ENCODE measurements around the gene USP8.

Gene USP8

DNA sequence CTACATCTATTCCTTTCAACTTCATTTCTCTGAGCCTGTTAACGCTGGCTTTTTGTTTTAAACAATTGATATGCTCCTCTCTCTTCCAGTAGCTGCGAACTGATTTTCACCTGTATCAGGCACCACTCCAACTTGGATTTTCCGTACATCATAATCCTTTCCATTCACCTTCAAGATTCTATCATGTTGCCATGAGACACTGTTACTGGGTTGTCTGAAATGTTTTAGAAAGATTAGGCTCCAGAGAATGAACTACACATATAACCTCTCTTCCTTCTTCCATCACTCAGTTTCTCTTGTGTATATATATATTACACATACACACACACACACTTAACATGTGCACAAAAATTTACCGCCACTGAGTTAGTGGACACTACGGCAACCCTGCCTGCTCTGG, 122.4 kb downstream of the USP8 start, which contains the start of gene USP50:
USP50 (minus strand) TSS at position 101 of the 400 bp plus-strand sequence. CDS start 141 bp downstream, outside the sequence.
- DNase-seq = no peak

DNA sequence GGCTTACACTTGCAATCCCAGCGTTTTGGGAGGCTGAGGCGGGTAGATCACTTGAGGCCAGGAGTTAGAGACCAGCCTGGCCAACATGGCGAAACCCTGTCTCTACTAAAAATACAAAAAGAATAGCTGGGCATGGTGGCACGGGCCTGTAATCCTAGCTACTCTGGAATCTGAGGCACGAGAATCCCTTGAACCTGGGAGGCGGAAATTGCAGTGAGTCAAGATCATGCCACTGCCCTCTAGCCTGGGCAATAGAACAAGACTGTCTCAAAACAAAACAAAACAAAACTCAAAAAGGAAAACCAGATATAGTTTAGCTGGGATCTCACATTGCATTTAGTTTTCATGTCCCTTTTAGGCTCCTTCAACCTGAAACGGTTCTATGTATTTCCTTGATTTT, 125.1 kb downstream of the USP8 start:
- no peak for DNase-seq

DNA sequence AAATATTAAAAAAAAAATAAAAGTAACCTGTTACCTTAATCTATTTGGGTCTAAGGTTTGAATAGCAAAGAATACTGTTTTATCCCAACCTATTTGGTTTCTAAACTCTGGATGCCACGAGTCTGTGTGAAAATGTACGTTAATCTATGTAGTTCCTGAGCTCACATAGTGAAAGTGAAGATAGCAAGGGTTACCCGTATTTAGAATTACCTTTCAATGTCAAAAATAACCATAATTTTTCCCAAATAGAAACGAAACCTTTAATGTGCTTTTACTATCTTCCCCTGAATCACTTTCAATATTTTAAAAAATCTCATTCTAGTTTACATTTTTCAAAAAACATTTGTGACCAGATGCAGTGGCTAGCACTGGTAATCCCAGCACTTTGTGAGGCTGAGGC, 128.0 kb downstream of the USP8 start:
- no peak for DNase-seq

DNA sequence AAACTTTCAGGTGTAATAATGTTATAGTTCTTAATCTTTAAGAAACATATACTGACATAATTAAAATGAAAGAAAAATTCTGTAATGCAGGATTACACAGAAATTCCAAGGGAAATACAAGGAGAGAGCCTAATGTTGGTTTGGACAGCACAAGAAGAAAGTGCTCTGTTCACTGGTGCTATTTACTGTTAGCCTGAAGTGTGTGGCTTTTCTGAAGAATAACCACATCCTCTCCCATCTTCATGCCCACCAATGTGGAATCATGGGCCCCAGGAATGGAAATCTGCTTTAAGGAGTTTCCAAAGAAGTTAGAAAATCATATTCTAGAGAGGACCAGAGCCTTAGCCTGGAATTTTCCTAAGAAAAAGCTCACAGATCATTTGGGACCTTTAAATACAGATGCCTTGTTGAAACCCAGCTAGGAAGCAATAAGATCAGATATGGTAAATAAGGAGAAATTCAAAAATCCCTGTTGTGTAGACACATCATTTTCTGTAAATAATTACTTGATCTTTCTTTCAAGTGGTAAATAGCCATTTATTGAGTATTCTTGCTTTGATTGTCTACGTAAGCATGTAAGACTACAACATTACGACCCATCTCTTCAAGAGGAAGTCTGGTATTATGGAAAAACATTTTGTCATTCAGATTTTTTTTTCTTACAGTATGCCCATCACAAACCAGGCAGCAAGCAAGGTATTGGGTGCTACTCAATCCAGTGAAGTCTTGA, 132.6 kb downstream of the USP8 start:
- DNase-seq = no peak

DNA sequence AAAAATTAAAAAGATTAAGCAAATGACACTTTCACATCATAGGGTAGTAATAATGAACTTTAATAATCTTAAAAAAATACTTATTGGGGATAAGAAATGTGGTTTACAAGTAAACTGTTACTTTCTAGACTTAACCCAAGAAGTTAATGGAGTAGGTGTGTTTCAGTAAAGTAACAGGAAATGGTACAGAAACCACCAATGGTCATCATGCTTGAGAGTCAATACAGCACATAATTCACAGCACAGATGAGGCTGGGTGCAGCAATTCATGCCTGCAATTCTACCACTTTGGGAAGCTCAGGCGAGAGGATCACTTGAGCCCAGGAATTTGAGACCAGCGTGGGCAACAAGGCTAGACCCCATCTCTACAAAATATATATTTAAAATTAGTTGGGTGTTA, 133.8 kb downstream of the USP8 start:
- DNase-seq = no peak

DNA sequence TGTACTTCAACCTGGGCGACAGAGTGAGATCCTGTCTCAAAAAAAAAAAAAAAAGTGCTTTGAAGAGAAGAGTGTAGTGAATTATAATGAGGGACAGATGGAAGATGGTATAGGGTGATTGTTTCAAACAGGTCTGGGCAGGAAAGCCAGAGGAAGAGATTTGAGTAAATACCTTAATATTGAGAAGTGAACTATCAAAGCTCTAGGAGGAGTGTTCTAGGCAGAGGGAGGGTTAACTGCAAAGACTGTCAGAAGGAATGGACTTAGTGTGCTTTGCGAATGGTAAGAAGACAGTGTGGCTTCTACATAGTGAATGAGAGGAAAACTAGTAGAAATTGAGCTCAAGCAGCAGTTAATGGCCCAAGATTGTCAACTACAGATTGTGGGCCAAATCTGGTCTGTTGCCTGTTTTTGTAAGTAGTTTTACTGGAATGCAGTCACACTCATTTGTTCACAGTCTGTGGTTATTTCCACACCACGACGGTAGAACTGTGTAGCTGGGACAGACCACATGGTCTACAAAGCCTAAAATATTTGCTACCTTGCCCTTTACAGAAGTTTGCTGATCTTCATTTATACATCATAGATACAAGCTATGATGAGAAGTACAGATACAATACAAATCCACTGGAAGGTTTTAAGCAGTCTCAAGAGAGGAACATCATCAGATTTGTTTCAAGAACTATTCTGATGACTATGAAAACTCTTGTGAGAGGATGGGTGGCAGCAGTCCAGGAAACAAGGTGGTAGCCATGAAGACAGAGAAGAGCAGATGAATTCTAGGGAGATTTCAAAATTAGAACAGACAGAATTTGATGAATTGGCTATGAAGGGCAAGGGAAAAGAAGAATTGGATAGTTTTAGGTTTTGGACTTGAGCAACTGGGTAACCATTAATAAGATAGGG, 138.8 kb downstream of the USP8 start:
- DNase-seq = no peak

DNA sequence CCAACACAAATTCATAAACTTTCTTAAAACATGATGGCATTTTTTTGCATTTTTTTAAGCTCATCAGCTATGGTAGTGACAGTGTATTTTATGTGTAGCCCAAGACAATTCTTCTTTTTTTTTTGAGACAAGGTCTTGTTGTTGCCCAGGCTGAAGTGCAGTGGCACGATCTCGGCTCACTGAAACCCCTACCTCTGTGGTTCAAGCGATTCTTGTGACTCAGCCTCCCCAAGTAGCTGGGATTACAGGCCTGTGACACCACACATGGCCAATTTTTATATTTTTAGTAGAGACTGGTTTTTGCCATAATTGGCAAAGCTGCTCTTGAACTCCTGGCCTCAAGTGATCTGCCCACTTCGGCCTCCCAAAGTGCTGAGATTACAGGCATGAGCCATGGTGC, 139.6 kb downstream of the USP8 start:
- no peak for DNase-seq
